GDM1 (cell line): ENCODE results near the gene PLEKHN1.
"Not testable (repeated sequence)": the region's sequence is repeated elsewhere in the genome, so short reads cannot be mapped to it uniquely, and the experiment has no call there.

Source experiments
- DNase-seq: peaks from one replicate; lab custom pipeline; 2025; lab: John Stamatoyannopoulos, UW

The PLEKHN1 gene

GRCh38 chr1:942864-943533, 23.3 kb upstream of the PLEKHN1 start:
- DNase-seq: no peak

GRCh38 chr1:943545-944340, 22.5 kb upstream of the PLEKHN1 start:
- no peak for DNase-seq

- DNase-seq: no peak
Measured at GRCh38 chr1:944341-945325, 21.6 kb upstream of the PLEKHN1 start.

GRCh38 chr1:945688-946556, 20.4 kb upstream of the PLEKHN1 start:
- no peak for DNase-seq

- DNase-seq: not testable (repeated sequence)
Measured at GRCh38 chr1:946811-947210, 19.5 kb upstream of the PLEKHN1 start.

- no peak for DNase-seq
Measured at GRCh38 chr1:947958-948357, 18.3 kb upstream of the PLEKHN1 start.

- no peak for DNase-seq
Measured at GRCh38 chr1:950268-950667, 16.0 kb upstream of the PLEKHN1 start.

GRCh38 chr1:950881-951280, 15.4 kb upstream of the PLEKHN1 start:
- DNase-seq: no peak

GRCh38 chr1:951364-951763, 14.9 kb upstream of the PLEKHN1 start:
- DNase-seq: no peak

GRCh38 chr1:952201-952600, 14.1 kb upstream of the PLEKHN1 start:
- DNase-seq: no peak

- DNase-seq: no peak
Measured at GRCh38 chr1:952603-953002, 13.7 kb upstream of the PLEKHN1 start.

GRCh38 chr1:953524-954320, 12.6 kb upstream of the PLEKHN1 start:
- no peak for DNase-seq

GRCh38 chr1:954927-955326, 11.4 kb upstream of the PLEKHN1 start:
- no peak for DNase-seq

GRCh38 chr1:955474-955873, 10.8 kb upstream of the PLEKHN1 start:
- no peak for DNase-seq

GRCh38 chr1:956636-957035, 9.6 kb upstream of the PLEKHN1 start:
- no peak for DNase-seq

- DNase-seq: peak; percentile 84
Measured at GRCh38 chr1:958823-959730, 7.2 kb upstream of the PLEKHN1 start, which contains the start of gene NOC2L. Gene NOC2L (minus strand): TSS chr1:959256. CDS start chr1:959240, 16 bp downstream.

GRCh38 chr1:959731-960362, 6.4 kb upstream of the PLEKHN1 start:
- DNase-seq: no peak

- DNase-seq: peak; percentile 56
Measured at GRCh38 chr1:960363-961131, 5.7 kb upstream of the PLEKHN1 start, which contains the start of gene KLHL17. Gene KLHL17 (plus strand): TSS chr1:960584. CDS start chr1:960694, 110 bp downstream.
